HCT116 (cell line): Measurements from ENCODE around the gene RAET1L. TPM values are rescaled to one million over a fixed set of nuclear protein-coding genes. Genes with fewer than 3 reads are reported as not detected.

ENCODE experiments used
- ATAC-seq: fragments of 200-7000 bp; cut with Tn5 transposase; 2 replicates; pipeline ENCODE4 v1.9.1; 2020; ENCODE audit warnings: mild to moderate bottlenecking, moderate library complexity
- BruUV-seq: library from RNA; stranded (reverse); fragments of 400-500 nt; replicated peaks from 2 replicates; lab custom pipeline; 2021; lab: Mats Ljungman, UMichigan
- CTCF ChIA-PET: fragments of 300-600 bp; sonication (Branson Sonifier 250); formaldehyde crosslinking; loops from one replicate; lab custom pipeline; 2021; ENCODE audit warnings: antibody characterized with exemption; lab: Charles Lee
- POLR2A ChIA-PET: fragments of 300-600, 350-600 bp; sonication (Branson Sonifier 250); formaldehyde crosslinking; loops from one replicate; lab custom pipeline; 2021; ENCODE audit warnings: antibody characterized with exemption; lab: Charles Lee
- RAD21 ChIA-PET, 2 experiments: fragments of 300-600 bp; sonication (Branson Sonifier 250); formaldehyde crosslinking; loops; one replicate each; lab custom pipeline; 2023; ENCODE audit warnings: low total read pairs in 2 of 2; ENCODE audit not compliant: uncharacterized antibody in 2 of 2, unreplicated experiment in 2 of 2, low non-redundant PET in 1 of 2; lab: Charles Lee
- DNase-seq: peaks from one replicate; pipeline ENCODE4 v3.0.0-alpha.2; 2010; ENCODE audit warnings: low read depth, low spot score
- H2AFZ ChIP-seq: fragments of 200-600 bp; shearing (Covaris generic), sonication (generic); 2 replicates; pipeline ENCODE4 v1.6.1; 2017; ENCODE audit warnings: low read depth, mixed run types, mixed read lengths, antibody characterized with exemption, low read length; ENCODE audit not compliant: poor library complexity, severe bottlenecking
- H3K27ac ChIP-seq: 2 replicates; pipeline ENCODE4 v1.5.1; 2012; ENCODE audit warnings: low read depth, low read length
- H3K27me3 ChIP-seq: fragments of 200-600 bp; sonication (generic); 2 replicates; pipeline ENCODE4 v1.6.1; 2016; ENCODE audit warnings: mixed run types, low read length, mixed read lengths; ENCODE audit not compliant: insufficient read depth
- H3K36me3 ChIP-seq, 2 experiments: fragments of 200-500 bp in 1 of 2; fragments of 200-600 bp in 1 of 2; sonication (Bioruptor generic) in 1 of 2; sonication (generic) in 1 of 2; 2 replicates each; pipeline versions ENCODE4 v1.5.1 to v1.6.1; 2014 to 2016; ENCODE audit warnings: low read length in 2 of 2, inconsistent platforms in 1 of 2, mixed read lengths in 1 of 2, mixed run types in 1 of 2; ENCODE audit not compliant: insufficient read depth in 2 of 2, control insufficient read depth in 1 of 2
- H3K4me1 ChIP-seq, 2 experiments: fragments of 200-600 bp in 1 of 2; sonication (generic) in 1 of 2; 2 replicates each; pipeline versions ENCODE4 v1.5.1 to v1.6.1; 2012 to 2017; ENCODE audit warnings: low read length in 2 of 2, inconsistent platforms in 1 of 2, mild to moderate bottlenecking in 1 of 2, mixed read lengths in 1 of 2, mixed run types in 1 of 2, moderate library complexity in 1 of 2; ENCODE audit not compliant: insufficient read depth in 2 of 2, control insufficient read depth in 1 of 2
- H3K4me2 ChIP-seq: fragments of 200-600 bp; sonication (generic); 2 replicates; pipeline ENCODE4 v1.6.1; 2017; ENCODE audit warnings: mixed run types, low read length, mixed read lengths
- H3K4me3 ChIP-seq, 2 experiments: fragments of 200-600 bp in 1 of 2; sonication (generic) in 1 of 2; replicated peaks in 1 of 2; 2 replicates each; pipeline ENCODE4 v1.5.1; 2011 to 2016; ENCODE audit warnings: low read length in 2 of 2, control low read depth in 1 of 2, low read depth in 1 of 2, mild to moderate bottlenecking in 1 of 2, mixed read lengths in 1 of 2, mixed run types in 1 of 2
- H3K79me2 ChIP-seq: fragments of 200-600 bp; sonication (generic); 2 replicates; pipeline ENCODE4 v1.6.1; 2017; ENCODE audit warnings: mild to moderate bottlenecking, mixed run types, low read length, moderate library complexity, mixed read lengths; ENCODE audit not compliant: insufficient read depth
- H3K9ac ChIP-seq: fragments of 200-600 bp; sonication (generic); 2 replicates; pipeline ENCODE4 v1.6.1; 2016; ENCODE audit warnings: low read length, mixed read lengths
- H3K9me2 ChIP-seq: fragments of 200-600 bp; sonication (generic), shearing (Covaris generic); 2 replicates; pipeline ENCODE4 v1.6.1; 2017; ENCODE audit warnings: mixed run types, mild to moderate bottlenecking, moderate library complexity; ENCODE audit not compliant: insufficient read depth
- H3K9me3 ChIP-seq, 2 experiments: fragments of 200-500 bp in 1 of 2; fragments of 200-600 bp in 1 of 2; sonication (Bioruptor generic) in 1 of 2; sonication (generic) in 1 of 2; 2 replicates each; pipeline ENCODE4 v1.6.1; 2014 to 2017; ENCODE audit warnings: low read length in 2 of 2, mixed read lengths in 2 of 2, inconsistent platforms in 1 of 2, low read depth in 1 of 2, mild to moderate bottlenecking in 1 of 2, mixed run types in 1 of 2, moderate library complexity in 1 of 2; ENCODE audit not compliant: control insufficient read depth in 1 of 2, insufficient read depth in 1 of 2
- H4K20me1 ChIP-seq: fragments of 200-600 bp; sonication (generic), shearing (Covaris generic); 2 replicates; pipeline ENCODE4 v1.6.1; 2017; ENCODE audit warnings: mixed run types, mild to moderate bottlenecking, moderate library complexity; ENCODE audit not compliant: insufficient read depth
- CBX3 ChIP-seq: IDR thresholded peaks from 2 replicates; pipeline ENCODE4 v1.6.1; 2012; ENCODE audit warnings: low read depth
- CEBPB ChIP-seq: IDR thresholded peaks from 2 replicates; pipeline ENCODE4 v1.6.1; 2012; ENCODE audit warnings: low read depth
- EGR1 ChIP-seq: IDR thresholded peaks from 2 replicates; pipeline ENCODE4 v1.6.1; 2012; ENCODE audit warnings: low read depth
- ELF1 ChIP-seq: IDR thresholded peaks from 2 replicates; pipeline ENCODE4 v1.6.1; 2012; ENCODE audit warnings: low read depth, borderline replicate concordance
- EZH2 ChIP-seq: fragments of 200-600 bp; sonication (generic); IDR thresholded peaks from 2 replicates; pipeline ENCODE4 v1.6.1; 2017; ENCODE audit warnings: antibody characterized with exemption, mixed run types
- EZH2phosphoT487 ChIP-seq: fragments of 200-600 bp; IDR thresholded peaks from 2 replicates; pipeline ENCODE4 v1.6.1; 2018; ENCODE audit warnings: antibody characterized with exemption, borderline replicate concordance
- FOSL1 ChIP-seq: IDR thresholded peaks from 2 replicates; pipeline ENCODE4 v1.6.1; 2012; ENCODE audit warnings: low read depth
- JUND ChIP-seq: IDR thresholded peaks from 2 replicates; pipeline ENCODE4 v1.6.1; 2012
- POLR2A ChIP-seq: IDR thresholded peaks from 2 replicates; pipeline ENCODE4 v1.7.0; 2011; ENCODE audit warnings: borderline replicate concordance; ENCODE audit not compliant: insufficient read depth, insufficient read length; ENCODE audit errors: extremely low read depth
- POLR2AphosphoS5 ChIP-seq: IDR thresholded peaks from 2 replicates; pipeline ENCODE4 v1.6.1; 2011; ENCODE audit warnings: mild to moderate bottlenecking, low read depth, low read length, moderate library complexity
- SP1 ChIP-seq: IDR thresholded peaks from 2 replicates; pipeline ENCODE4 v1.6.1; 2012; ENCODE audit warnings: low read depth
- SRF ChIP-seq: IDR thresholded peaks from 2 replicates; pipeline ENCODE4 v1.6.1; 2012; ENCODE audit warnings: low read depth
- TCF7L2 ChIP-seq: IDR thresholded peaks from 2 replicates; pipeline ENCODE4 v1.7.0; 2011; ENCODE audit warnings: borderline replicate concordance, inconsistent platforms; ENCODE audit not compliant: insufficient read depth, insufficient read length; ENCODE audit errors: extremely low read depth
- ZFX ChIP-seq: fragments of 450-650 bp; IDR thresholded peaks from 2 replicates; pipeline ENCODE4 v1.6.1; 2017
- intact Hi-C: fragments of 100-400 bp; cut with micrococcal nuclease; formaldehyde crosslinking; loops from 2 replicates; pipeline ENCODE4 v1.10.0; 2022
- total RNA-seq: library from RNA; stranded (reverse); gene quantifications from one replicate; pipeline ENCODE4 v1.2.1, GENCODE V29; 2021; ENCODE audit not compliant: unreplicated experiment
- TF ChIP-seq, protein P1 (sequence below), 3 experiments: fragments of 200-600 bp in 1 of 3; sonication (generic) in 1 of 3; IDR thresholded peaks in 2 of 3; conservative IDR thresholded peaks in 1 of 3; 2 replicates each; pipeline ENCODE4 v1.5.1; 2012 to 2017; ENCODE audit warnings: low read depth in 2 of 3, low read length in 2 of 3, antibody characterized with exemption in 1 of 3, borderline replicate concordance in 1 of 3, control low read depth in 1 of 3, mild to moderate bottlenecking in 1 of 3, mixed read lengths in 1 of 3, mixed run types in 1 of 3, moderate library complexity in 1 of 3; ENCODE audit not compliant: insufficient read depth in 1 of 3
- TF ChIP-seq, protein P2 (sequence below): IDR thresholded peaks from 2 replicates; pipeline ENCODE4 v1.6.1; 2012
- TF ChIP-seq, protein P3 (sequence below): IDR thresholded peaks from 2 replicates; pipeline ENCODE4 v1.6.1; 2012
- TF ChIP-seq, protein P4 (sequence below): IDR thresholded peaks from 2 replicates; pipeline ENCODE4 v1.6.1; 2012; ENCODE audit warnings: low read depth

The RAET1L gene
- total RNA-seq, 1 experiment from 2014 or later = 1.5 TPM

DNA sequence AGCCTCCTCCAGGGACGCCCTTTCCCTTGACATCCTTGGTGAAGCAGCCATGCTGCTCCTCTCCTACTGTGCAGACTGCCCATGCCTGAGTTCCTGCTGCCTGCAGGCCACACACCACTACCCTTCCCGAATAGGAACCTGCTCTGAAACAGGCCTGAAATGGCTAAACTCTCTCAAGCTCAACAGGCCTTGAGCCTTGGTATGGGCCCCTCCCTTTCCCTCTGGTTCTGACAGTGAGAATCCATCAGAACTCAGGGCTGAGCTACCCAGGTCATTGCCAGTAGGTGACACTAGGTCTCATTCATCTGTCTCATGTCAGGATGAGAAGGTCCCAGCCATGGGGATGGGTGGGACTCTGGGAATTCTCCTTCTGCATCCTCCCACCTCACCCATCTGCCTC, 25.7 kb downstream of the RAET1L start (continued):
- TF ChIP-seq, protein P1, sequence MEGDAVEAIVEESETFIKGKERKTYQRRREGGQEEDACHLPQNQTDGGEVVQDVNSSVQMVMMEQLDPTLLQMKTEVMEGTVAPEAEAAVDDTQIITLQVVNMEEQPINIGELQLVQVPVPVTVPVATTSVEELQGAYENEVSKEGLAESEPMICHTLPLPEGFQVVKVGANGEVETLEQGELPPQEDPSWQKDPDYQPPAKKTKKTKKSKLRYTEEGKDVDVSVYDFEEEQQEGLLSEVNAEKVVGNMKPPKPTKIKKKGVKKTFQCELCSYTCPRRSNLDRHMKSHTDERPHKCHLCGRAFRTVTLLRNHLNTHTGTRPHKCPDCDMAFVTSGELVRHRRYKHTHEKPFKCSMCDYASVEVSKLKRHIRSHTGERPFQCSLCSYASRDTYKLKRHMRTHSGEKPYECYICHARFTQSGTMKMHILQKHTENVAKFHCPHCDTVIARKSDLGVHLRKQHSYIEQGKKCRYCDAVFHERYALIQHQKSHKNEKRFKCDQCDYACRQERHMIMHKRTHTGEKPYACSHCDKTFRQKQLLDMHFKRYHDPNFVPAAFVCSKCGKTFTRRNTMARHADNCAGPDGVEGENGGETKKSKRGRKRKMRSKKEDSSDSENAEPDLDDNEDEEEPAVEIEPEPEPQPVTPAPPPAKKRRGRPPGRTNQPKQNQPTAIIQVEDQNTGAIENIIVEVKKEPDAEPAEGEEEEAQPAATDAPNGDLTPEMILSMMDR (IDR thresholded peaks at IDR 0.05 in 2 of 3, conservative IDR thresholded peaks at IDR 0.05 in 1 of 3; ENCODE audit: borderline replicate concordance in 1 of 3, insufficient read depth in 1 of 3, low read depth in 2 of 3, low read length in 2 of 3) = no peak
- TF ChIP-seq, protein P2, sequence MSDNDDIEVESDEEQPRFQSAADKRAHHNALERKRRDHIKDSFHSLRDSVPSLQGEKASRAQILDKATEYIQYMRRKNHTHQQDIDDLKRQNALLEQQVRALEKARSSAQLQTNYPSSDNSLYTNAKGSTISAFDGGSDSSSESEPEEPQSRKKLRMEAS = no peak
- TF ChIP-seq EGR1 (no peak), FOSL1 (no peak), JUND (no peak), CBX3 (no peak), CEBPB (no peak), EZH2 (no peak)
- TF ChIP-seq, protein P3, sequence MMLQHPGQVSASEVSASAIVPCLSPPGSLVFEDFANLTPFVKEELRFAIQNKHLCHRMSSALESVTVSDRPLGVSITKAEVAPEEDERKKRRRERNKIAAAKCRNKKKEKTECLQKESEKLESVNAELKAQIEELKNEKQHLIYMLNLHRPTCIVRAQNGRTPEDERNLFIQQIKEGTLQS = no peak

DNA sequence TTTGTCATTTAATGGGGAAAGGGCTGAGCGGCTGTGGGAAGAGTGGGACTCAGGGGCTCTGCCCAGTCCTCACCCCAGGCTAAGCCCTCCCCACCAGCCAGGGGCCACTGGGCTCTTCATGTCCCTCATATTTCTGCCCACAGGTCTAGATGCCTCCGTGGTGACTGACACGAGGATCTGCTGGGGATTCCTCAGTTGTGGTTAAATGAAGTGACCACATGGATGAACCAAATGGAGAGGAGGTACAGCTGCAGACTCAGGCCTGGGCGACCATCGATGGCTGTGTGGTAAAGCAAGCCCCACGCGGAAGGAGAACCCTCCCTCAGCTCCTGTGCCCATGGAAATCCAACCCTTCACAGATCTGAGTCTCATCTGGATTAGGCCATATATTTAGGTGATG, 29.4 kb downstream of the RAET1L start:
- no peak overlapping the region for H3K27ac ChIP-seq
- H4K20me1 ChIP-seq = no peaks in the 10 kb centered on the region
- H3K36me3 ChIP-seq = peaks cover 0 to 2% of the 10 kb centered on the region in 2 experiments; a peak in 1 of 4 replicates
- no peak overlapping the region for H3K9ac ChIP-seq
- no peaks in the 10 kb centered on the region for H3K9me2 ChIP-seq
- H2AFZ ChIP-seq = no peak overlapping the region
- H3K4me2 ChIP-seq = no peak overlapping the region
- H3K4me1 ChIP-seq = no peaks in the 10 kb centered on the region
- DNase-seq (no peak), ATAC-seq (no peak)
- CTCF ChIA-PET = no interaction called here
- H3K9me3 ChIP-seq = no peaks in the 10 kb centered on the region
- intact Hi-C loops = no loop called here
- peaks cover 12% of the 10 kb centered on the region for H3K27me3 ChIP-seq
- POLR2A ChIA-PET = no interaction called here
- H3K4me3 ChIP-seq = no peak overlapping the region
- H3K79me2 ChIP-seq = no peaks in the 10 kb centered on the region
- no TSS peak for BruUV-seq
- RAD21 ChIA-PET = no interaction called here
- TF ChIP-seq CEBPB (no peak), TCF7L2 (no peak), FOSL1 (no peak), SP1 (no peak), SRF (no peak), EGR1 (no peak), POLR2AphosphoS5 (no peak), JUND (no peak), EZH2 (no peak), ZFX (no peak), EZH2phosphoT487 (no peak), CBX3 (no peak), ELF1 (no peak), POLR2A (no peak)
- TF ChIP-seq, protein P2 = no peak
- TF ChIP-seq, protein P1 (IDR thresholded peaks at IDR 0.05 in 2 of 3, conservative IDR thresholded peaks at IDR 0.05 in 1 of 3; ENCODE audit: borderline replicate concordance in 1 of 3, insufficient read depth in 1 of 3, low read depth in 2 of 3, low read length in 2 of 3) = no peak
- TF ChIP-seq, protein P4, sequence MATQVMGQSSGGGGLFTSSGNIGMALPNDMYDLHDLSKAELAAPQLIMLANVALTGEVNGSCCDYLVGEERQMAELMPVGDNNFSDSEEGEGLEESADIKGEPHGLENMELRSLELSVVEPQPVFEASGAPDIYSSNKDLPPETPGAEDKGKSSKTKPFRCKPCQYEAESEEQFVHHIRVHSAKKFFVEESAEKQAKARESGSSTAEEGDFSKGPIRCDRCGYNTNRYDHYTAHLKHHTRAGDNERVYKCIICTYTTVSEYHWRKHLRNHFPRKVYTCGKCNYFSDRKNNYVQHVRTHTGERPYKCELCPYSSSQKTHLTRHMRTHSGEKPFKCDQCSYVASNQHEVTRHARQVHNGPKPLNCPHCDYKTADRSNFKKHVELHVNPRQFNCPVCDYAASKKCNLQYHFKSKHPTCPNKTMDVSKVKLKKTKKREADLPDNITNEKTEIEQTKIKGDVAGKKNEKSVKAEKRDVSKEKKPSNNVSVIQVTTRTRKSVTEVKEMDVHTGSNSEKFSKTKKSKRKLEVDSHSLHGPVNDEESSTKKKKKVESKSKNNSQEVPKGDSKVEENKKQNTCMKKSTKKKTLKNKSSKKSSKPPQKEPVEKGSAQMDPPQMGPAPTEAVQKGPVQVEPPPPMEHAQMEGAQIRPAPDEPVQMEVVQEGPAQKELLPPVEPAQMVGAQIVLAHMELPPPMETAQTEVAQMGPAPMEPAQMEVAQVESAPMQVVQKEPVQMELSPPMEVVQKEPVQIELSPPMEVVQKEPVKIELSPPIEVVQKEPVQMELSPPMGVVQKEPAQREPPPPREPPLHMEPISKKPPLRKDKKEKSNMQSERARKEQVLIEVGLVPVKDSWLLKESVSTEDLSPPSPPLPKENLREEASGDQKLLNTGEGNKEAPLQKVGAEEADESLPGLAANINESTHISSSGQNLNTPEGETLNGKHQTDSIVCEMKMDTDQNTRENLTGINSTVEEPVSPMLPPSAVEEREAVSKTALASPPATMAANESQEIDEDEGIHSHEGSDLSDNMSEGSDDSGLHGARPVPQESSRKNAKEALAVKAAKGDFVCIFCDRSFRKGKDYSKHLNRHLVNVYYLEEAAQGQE = no peak
